CD4-positive, alpha-beta T cell treated with Interleukin-6 for 4 hours (primary cell): ENCODE measurements around the gene POLG2.
"Not testable (repeated sequence)": the region's sequence is repeated elsewhere in the genome, so short reads cannot be mapped to it uniquely, and the experiment has no call there.

Experiments used
- DNase-seq: peaks from one replicate; pipeline ENCODE4 v3.0.0-alpha.2; 2020; ENCODE audit warnings: mixed read lengths

Gene POLG2

GRCh38 chr17:64437944-64438525, 58.8 kb downstream of the POLG2 start:
- no peak for DNase-seq

- no peak for DNase-seq
Measured at GRCh38 chr17:64431534-64431933, 65.3 kb downstream of the POLG2 start.

- DNase-seq: not testable (repeated sequence)
Measured at GRCh38 chr17:64430036-64430435, 66.8 kb downstream of the POLG2 start.

GRCh38 chr17:64428406-64428805, 68.4 kb downstream of the POLG2 start:
- no peak for DNase-seq
